GM18508 (cell line): ENCODE results near the gene NSDHL.

Experiments
- ATAC-seq: cut with Tn5 transposase; IDR thresholded peaks from one replicate; pipeline ENCODE4 v1.9.1; 2021; ENCODE audit warnings: moderate number of reproducible peaks; ENCODE audit not compliant: insufficient read depth, unreplicated experiment

NSDHL gene

DNA sequence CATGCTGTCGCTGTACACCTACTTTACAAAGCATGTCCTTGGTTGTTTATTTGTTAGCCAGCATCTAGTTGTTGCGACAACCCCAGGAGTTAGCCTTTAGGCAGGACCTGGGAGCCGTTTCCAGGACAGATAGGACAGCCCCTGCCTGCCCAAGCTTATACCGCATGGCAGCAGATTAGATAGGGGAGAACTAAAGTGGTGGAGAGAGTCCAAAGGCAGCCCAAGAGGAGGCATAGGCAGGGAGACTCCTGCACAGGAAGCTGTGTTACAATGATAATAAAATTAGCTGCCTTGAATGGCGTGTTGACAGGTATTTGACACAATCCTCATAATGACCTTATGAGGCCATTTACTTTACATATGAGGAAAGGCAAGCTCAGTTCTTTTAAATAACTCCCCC lies 13.0 kb downstream of the NSDHL start:
- ATAC-seq, result no peak

DNA sequence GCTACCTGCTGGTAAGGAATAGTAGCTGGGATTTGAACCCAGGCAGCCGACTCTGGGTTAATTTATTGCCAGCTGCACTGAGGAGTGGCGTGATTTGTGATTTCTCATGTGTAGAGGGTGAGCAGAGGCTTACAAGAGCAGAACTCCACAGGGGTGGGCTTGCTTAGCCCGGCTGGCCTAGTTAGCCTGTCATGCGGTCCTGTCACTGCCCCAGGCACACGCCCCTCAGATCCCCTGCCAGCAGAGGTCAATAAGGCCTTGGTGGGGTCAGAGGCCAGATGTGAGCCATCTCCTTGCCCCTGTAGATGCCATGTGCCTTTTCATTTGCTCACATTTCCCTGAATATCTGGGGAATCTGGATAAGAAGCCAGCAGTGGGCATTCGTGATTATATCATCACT lies 13.4 kb downstream of the NSDHL start:
- no peak for ATAC-seq

DNA sequence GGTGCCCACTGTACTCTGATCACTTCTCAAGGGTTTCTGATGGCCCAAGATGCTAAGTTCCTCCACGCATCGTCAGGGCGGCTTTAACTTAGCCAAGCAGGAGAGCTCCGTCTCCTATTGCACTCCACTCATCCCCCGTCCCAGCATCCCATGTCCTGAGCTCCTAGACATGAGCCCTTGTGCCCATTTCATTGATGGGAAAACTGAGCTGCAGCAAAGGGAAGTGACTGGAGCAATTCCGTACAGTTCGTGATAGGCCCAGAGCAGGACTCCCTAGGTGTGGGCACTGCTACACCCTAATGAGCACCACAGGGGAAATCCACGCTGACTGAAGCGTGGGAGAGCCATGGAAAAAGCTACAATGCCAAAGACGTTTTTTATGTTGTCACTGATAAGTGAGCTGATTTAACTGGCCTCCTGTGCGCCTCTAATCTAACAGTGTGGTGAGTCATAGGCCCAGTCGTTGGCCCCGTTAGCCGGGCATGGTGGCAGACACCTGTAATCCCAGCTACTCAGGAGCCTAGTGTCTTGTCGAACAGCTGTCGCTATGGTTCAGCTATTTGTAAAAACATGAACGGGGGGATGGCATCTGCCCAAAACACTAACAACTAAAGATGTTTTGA lies 14.9 kb downstream of the NSDHL start:
- ATAC-seq, result no peak

DNA sequence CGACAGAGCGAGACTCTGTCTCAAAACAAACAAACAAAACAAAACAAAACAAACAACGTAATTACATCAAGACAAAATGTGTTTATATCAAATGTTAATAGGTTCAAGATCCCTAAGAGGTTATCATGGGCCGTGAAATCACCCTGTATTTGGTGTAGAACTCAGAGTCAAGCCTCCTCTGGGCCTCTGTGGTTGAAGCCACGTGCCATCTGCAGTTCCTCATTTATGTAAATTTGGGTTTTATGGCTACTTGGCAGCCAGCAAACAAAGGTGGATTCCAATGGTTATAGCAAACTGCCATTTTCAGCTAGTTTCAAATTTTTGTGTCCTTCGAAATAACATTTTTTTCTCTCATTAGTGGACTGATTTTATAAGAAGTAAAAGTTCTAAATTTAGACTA lies 16.4 kb downstream of the NSDHL start:
- ATAC-seq, result no peak

DNA sequence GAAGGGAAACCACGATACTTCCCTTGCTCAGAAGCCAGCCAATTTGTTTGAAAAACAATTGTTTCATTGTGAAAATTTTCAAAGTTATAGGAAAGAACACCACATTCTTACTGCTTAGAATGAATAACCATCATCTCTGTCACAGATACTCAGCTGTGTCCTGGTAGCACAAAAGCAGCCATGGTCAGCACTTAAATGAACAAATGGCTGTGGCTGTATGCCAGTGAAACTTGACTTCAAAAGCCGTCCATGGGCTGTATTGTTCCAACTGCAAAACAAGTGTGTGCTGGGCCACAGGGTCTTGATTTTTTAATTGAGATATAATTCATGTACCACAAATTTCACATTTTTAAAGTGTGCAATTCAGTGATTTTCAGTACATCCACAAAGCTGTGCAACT lies 19.6 kb downstream of the NSDHL start:
- no peak for ATAC-seq

DNA sequence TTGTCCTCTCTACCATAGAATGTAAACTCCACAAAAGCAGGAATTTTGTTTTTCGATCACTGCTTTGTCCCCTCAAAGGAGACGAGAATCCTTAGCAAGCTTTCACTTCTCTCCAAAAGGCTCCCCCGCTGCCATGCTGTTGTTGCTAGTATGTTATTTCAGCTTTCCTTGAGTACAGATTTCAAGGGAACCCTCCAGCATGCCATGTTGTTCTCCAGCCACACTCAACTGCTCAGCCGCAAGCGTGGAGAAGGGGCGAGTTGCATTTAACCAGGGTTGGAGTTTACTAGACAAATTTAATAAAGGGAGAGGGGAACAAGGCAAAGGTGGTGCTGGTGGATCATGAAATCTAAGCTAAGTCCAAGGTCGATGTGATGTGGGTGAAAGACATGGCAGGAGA lies 23.1 kb downstream of the NSDHL start:
- ATAC-seq, result no peak

DNA sequence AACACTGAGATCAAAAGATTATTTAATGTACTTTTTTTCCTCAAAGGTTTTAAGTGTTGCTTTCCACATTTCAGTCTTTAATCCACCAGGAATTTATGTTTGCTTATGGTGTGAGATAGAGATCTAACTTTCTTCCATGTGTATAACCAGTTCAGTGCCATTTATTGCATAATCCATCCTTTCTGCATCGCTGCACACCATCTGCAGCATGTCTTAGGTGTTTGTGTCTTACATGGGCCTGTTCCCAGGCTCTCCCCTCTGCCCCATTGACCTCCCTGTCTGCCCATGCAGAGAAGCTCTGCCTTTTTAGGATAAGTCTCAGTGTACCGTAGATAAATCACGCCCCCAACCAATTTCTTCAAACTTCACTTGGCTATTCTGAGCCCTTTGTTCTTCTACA lies 30.3 kb downstream of the NSDHL start:
- no peak for ATAC-seq

DNA sequence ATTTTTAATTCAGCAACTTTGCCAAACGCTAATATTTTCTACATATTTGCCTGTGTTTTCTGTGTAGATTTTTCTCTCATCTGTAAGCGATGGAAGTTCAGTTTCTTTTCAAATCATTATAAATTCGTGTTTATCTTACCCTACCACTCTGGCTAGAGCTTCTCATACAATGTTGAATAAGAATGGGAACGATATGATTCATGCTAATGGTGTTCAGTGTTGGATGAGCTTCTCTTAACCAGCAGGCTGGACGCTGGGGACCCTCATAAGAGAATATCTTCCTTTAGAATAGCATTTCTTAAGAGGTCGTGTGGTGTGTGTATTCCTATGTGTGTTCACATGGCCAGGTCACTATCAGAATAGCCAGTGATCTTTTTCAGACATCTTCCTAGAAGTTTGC lies 31.0 kb downstream of the NSDHL start:
- no peak for ATAC-seq

DNA sequence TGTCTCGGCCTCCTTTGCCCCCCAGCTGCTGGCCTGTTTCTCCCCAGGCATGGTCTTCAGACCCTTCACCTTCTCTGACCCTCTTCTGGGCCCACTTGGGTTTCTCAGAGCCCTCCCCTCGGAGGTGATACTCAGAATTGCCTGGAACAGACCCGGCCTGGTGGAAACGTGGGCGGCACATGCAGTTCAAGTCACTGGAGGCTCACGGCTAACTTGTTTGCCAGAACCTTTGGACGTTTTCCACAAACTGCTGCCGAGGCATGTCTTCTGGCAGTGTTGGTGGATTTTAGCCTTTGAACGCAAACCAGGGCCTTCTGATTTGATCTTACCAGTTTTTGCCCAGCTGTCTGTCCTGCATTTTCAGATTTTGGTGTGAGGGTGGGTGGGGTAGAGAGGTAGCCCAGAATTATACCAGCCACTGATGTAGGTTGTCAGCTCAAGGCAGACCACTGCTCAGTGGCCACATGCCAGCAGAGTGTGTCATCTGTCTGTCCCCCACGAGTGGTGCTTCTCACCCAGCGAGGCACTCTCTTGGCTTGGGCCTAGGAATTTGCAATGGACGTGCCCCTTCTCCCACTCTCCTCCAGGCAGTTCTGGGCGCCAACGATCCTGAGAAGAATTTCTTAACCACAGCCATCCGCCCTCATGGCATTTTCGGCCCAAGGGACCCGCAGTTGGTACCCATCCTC lies 34.5 kb downstream of the NSDHL start:
- ATAC-seq, result no peak

DNA sequence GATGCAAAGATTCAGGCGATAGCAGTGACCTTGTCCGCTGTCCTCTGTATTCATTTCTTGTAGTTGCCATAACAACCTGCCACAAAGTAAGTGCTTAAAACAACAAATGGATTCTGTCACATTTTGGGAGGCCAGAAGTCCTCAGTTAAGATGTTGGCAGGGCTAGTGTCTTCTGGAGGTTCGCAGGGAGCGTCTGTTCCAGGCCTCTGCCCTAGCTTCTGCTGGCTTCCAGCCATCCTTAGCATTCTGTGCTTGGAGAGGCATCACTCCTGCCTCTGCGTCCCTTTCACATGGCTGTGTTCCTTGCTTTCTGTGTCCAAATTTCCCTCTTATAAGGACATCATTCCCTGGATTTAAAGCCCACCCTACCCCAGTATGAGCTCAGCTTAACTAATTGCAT lies 35.5 kb downstream of the NSDHL start:
- ATAC-seq, result no peak

DNA sequence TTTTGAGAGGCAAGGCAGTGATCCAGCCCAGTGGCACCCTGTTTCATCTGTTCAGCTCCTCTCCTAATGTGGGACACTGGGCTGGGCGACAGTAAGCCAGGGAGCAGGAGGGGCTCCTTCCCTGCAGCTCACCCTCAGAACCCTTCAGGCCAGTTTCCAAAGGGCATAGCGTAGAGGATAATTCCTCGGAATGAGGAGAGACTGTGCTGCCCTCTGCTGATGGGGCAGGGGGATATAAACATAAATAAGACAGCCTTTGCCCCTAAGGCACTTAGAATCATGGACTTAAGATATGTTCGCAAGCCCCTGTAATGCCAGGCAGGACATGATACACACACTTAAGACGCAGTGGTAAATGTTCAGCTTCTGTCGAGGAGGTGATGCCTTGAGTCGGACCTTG lies 39.1 kb downstream of the NSDHL start:
- no peak for ATAC-seq

DNA sequence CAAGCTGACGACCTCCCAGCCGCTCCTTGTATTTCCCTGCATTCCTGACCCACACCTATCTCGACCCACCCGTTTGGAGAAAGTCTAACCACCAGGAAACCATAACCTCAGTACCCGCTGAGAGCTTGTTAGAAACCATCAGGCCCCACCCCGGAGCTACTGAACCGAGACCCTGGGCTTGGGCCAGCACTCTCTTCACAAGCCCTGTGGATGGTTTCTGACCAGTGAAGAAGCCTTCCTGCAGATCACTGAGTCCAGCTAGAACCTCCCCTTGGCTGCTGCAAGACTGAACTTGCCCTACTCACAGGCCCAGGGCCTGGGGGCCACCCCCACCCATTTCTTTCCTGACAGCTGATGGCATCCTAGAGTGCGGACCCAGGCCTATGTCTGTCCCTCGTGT lies 40.4 kb downstream of the NSDHL start:
- ATAC-seq, result no peak

DNA sequence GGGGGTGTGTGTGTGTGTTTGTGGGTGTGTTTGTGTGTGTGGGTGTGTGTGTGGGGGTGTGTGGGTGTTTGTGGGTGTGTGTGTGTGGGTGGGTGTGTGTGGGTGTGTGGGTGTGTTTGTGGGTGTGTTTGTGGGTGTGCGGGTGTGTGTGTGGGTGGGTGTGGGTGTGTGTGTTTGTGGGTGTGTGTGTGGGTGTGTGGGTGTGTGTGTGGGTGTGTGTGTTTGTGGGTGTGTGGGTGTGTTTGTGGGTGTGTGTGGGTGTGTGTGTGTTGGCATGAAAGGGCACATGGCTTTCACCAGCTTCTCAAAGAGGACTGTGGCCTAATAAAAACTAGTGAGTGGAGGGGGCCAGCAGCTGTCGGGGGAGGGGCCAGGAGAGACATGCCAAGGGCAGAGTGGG lies 41.7 kb downstream of the NSDHL start:
- no peak for ATAC-seq

DNA sequence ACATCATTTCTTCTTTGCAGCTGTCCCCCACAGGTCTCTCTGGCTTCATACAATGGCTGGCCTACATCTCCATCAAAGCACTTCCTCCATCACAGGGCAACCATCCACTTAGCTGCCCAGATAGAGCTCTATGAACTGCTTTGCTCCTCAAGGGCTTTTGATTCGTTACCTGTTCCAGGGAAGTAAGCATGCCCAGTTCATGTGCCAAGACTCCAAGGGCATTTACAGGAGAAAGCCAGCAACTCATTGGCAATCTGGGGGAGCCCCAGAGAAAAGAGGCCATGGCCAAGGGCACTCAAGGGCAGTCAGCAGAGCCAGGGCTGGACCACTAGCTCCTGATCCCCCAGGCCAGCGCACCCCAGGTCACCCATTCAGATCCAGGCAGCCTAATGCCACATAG lies 42.5 kb downstream of the NSDHL start:
- no peak for ATAC-seq

DNA sequence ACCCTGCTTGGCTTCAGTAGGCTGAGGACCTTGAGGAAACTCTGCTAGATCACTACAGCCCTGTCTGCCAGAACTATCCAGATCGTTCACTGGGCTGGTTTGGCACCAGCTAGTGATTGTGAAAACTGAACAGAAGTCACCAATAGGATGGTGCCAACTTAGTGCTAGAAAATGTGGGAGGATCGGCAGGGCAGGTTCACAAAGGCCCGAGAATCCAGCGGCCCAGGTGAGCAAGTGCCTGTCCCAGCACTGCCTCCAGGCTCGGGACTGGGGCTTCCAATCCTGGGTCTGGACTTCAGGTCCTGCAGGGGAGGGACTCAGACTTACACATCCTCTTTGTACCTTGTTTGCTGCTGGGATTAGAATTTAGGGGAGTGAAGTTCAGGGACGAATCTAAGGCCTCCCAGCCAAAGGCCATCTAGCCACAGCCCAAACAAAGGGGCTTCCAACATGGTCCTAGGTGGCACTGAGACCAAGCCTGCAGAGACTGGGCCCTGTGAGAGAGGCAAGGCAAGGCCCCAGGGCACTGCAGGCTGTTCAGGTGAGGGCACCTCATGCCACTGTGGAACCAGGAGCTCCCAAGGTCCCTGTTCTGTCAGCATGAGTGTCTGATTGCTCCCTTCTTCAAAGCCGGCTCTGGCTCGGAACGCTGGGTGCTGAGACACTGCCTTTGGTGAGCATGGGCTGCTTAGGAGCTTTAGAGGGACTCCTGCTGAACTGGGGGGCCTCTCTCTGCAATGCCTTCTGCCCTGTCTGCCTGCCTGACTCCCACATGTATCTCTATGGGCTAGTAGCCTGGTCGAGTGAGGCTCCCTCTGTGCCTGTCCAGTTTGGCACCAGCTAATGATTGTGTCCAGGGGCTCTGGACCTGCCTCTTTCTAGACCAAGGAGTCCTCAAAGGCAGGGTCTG lies 46.3 kb downstream of the NSDHL start:
- no peak for ATAC-seq

DNA sequence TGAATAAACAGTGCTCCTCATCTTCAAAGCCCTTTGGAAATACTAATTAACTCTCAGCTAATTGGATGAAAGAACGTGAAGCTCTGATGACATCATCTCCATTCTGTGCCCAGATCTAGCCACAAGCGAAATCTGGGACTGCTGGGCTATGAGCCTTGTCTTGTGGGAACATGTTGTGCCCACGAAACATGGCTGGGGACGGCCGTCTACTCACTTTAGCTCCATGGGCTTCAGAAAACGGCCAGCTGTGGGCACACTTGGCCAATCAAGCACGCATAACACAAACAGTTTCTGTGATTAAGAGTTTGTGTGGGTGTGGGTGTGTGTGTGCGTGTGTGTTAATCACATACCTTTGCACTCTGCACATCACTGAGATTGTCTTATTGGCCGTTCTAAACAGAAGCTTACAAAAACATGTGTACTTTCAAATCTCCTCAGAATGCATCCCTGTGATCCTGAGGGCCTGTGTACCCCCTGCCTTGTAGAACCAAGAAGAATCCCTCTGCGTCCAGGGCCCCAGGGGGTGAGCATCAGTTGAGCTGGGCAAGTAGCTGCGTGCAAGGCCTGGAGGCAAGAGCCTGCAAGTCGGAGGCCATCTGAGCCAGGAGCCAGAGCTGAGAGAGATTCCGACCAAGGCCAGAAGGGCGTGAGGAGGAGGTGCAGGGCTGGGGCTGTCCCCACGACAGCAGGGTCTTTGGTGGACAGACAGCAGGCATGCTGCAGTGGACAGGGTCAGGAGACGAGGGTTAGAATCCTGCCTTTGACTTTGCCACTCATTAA lies 48.3 kb downstream of the NSDHL start:
- no peak for ATAC-seq

DNA sequence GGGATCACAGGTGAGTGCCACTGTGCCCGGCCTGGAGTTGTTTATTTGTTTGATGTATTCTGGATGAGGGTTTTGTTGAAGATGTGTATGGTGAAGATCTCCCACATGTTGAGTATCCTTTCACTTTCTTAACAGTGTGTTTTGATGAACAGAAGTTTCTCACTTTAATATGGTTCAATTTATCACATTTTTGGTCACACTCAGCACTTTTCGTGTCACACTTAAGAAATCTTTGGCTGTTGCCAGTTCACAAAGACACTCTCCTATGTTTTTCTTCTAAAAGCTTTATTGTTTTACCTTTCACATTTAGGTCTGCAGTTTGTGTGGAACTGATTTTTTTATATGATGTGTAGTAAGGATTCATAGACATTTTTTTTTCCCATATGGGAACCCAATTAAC lies 50.4 kb downstream of the NSDHL start:
- no peak for ATAC-seq

DNA sequence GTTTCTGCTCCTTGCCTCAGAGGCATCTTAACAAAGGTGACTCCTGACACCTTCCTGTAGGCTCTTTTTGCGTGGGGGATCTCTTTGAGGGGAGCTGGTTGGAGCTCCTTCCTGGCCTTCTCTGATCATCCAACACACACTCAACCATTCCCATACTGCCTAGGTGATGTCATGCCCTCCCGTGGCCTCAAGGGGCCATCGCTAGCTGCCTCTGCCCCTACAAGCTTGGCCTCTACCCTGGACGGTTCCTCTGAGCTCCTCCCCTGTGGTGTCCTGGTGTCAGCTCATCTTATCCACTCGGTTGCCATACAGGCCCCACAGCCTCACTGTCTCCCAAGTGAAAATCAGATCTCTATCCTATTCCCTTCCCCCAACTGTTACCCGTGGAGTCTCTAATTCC lies 53.3 kb downstream of the NSDHL start:
- ATAC-seq, result no peak

DNA sequence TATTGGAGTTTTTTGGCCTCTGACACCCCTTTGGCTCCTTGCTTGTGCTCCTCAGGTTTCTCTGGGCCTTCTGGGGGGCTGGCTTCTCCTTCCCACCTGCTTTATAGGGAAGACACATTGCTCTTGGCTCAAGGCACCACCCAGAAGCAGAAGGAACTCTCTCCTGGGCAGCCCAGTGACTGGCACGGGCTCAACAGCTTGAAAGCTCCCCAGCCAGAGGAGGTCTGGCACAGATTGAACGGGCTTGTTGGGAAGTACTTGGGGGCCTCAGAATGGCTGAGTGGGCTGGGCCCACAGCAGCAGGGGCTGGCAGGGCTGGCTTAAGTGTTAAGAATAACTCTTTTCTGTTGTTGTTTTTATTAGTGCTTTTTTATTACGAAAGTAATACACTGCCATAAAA lies 55.9 kb downstream of the NSDHL start:
- no peak for ATAC-seq

DNA sequence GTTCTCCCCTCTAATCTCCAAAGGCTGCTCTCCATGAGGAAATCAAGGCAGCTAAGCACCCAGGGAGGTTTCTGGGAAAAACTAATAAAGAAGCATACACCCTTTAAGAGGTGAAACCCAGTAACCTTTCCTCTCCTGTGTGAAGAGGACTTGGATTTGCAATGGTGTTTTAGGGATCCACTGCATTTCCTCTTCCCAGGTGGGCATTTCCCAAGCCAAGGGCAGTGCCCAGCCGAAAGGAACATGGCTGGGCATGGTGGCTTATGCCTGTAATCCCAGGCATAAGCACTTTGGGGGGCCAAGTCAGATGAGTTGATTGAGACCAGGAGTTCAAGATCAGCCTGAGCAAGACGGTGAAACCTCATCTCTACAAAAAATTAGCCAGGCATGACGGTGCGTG lies 61.6 kb downstream of the NSDHL start:
- ATAC-seq, result no peak
